Inflammatory macrophage treated with lipopolysaccharide for 4 hours (primary cell): ENCODE measurements around the gene TSPY10.
"Not testable (repeated sequence)": the region's sequence is repeated elsewhere in the genome, so short reads cannot be mapped to it uniquely, and the experiment has no call there.

ENCODE experiments used
- DNase-seq: peaks from one replicate; pipeline ENCODE4 v3.0.0-alpha.2; 2020

Gene TSPY10, protein sequence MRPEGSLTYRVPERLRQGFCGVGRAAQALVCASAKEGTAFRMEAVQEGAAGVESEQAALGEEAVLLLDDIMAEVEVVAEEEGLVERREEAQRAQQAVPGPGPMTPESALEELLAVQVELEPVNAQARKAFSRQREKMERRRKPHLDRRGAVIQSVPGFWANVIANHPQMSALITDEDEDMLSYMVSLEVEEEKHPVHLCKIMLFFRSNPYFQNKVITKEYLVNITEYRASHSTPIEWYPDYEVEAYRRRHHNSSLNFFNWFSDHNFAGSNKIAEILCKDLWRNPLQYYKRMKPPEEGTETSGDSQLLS

DNA sequence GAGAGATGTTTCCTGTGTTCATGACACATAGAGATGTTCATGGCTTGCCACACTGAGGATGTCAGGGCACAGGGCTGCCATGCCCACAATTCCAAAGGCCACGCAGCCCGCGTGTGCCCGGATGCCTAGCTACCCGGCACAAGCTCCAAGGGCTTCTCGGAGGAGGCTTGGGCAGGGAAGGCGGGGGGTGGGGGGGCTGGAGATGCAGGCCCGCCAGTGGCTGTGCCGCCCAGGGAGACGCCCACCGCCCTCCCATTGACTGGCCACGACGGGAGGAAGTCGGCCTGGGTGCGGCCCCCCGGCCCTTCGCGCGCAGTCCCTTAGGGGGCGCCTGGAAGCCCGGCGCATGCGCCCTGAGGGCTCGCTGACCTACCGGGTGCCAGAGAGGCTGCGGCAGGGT is at the start of gene TSPY10:
TSS of gene TSPY10 (plus strand) at position 301 of the 400 bp plus-strand sequence. CDS start at position 347, 46 bp downstream.
- DNase-seq, result not testable (repeated sequence)

DNA sequence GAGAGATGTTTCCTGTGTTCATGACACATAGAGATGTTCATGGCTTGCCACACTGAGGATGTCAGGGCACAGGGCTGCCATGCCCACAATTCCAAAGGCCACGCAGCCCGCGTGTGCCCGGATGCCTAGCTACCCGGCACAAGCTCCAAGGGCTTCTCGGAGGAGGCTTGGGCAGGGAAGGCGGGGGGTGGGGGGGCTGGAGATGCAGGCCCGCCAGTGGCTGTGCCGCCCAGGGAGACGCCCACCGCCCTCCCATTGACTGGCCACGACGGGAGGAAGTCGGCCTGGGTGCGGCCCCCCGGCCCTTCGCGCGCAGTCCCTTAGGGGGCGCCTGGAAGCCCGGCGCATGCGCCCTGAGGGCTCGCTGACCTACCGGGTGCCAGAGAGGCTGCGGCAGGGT is 40.7 kb upstream of the TSPY10 start, which contains the start of gene TSPY9:
TSS of gene TSPY9 (plus strand) at position 301 of the 400 bp plus-strand sequence. CDS start at position 347, 46 bp downstream.
- not testable (repeated sequence) for DNase-seq

DNA sequence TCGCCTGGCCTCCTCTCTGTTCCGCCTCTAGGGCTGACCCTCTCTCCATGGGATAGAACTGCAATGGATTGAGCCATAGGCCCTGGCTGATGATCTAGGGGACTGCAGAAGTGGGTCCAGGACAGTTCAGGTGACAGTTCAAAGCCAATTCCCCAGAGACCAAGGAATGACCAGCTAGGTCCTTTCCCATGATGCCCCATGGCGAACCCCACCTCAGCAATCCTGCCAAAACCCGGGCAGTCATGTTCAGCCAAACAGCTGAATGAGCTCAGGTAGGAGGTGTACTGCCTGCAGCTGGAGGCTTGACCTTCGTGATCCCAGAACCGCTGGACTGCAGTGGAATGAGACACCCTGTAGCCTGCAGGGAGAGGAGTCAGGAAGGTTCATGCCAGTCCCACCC is 23.3 kb upstream of the TSPY10 start:
- not testable (repeated sequence) for DNase-seq

- DNase-seq, result not testable (repeated sequence)
Observed at GRCh38 chrY:9516287-9516686, 11.4 kb upstream of the TSPY10 start.
